Stimulated activated naive CD8-positive, alpha-beta T cell treated with anti-CD3 and anti-CD28 coated beads, Interleukin-15, Interleukin-2, amounts not matched to agents 100 U/mL and 50 U/mL, for 24 hours (primary cell): ENCODE data around the gene LMBR1.
A peak's percentile ranks its signal among the peaks of the same experiment; 100 is the strongest.
"Not testable (repeated sequence)": the region's sequence is repeated elsewhere in the genome, so short reads cannot be mapped to it uniquely, and the experiment has no call there.

Experiments used
- ATAC-seq: fragments of 150-1000 bp; cut with Tn5 transposase; one replicate; pipeline ENCODE4 v1.10.0; 2021
- DNase-seq: peaks from one replicate; pipeline ENCODE4 v3.0.0; 2021

LMBR1 gene

GRCh38 chr7:156845379-156846101 is 47.4 kb downstream of the LMBR1 start:
- DNase-seq, result no peak
- peak; percentile 19 for ATAC-seq

GRCh38 chr7:156843582-156843981 is 49.4 kb downstream of the LMBR1 start:
- DNase-seq, result not testable (repeated sequence)

GRCh38 chr7:156843157-156843556 is 49.8 kb downstream of the LMBR1 start:
- ATAC-seq, result no peak

More at GRCh38 chr7:156843582-156843981, 49.4 kb downstream of the LMBR1 start:
- ATAC-seq, result not testable (repeated sequence)

GRCh38 chr7:156842740-156843140 is 50.2 kb downstream of the LMBR1 start:
- ATAC-seq, result no peak
- DNase-seq, result no peak

More at GRCh38 chr7:156843157-156843556, 49.8 kb downstream of the LMBR1 start:
- no peak for DNase-seq

- DNase-seq, result no peak
- ATAC-seq, result no peak
Observed at GRCh38 chr7:156842317-156842716, 50.7 kb downstream of the LMBR1 start.

GRCh38 chr7:156841497-156841896 is 51.5 kb downstream of the LMBR1 start:
- no peak for DNase-seq
- no peak for ATAC-seq

GRCh38 chr7:156840134-156840533 is 52.8 kb downstream of the LMBR1 start:
- DNase-seq, result no peak
- ATAC-seq, result no peak

- no peak for DNase-seq
- ATAC-seq, result no peak
Observed at GRCh38 chr7:156836443-156836842, 56.5 kb downstream of the LMBR1 start.

- no peak for DNase-seq
Observed at GRCh38 chr7:156834462-156834861, 58.5 kb downstream of the LMBR1 start.

GRCh38 chr7:156833312-156833711 is 59.7 kb downstream of the LMBR1 start:
- ATAC-seq (no peak), DNase-seq (no peak)

More at GRCh38 chr7:156834462-156834861, 58.5 kb downstream of the LMBR1 start:
- no peak for ATAC-seq

GRCh38 chr7:156832195-156832877 is 60.6 kb downstream of the LMBR1 start:
- ATAC-seq (no peak), DNase-seq (no peak)

- DNase-seq, result no peak
- ATAC-seq, result no peak
Observed at GRCh38 chr7:156829669-156830336, 63.2 kb downstream of the LMBR1 start.

GRCh38 chr7:156827587-156828203 is 65.3 kb downstream of the LMBR1 start:
- ATAC-seq, result no peak
- no peak for DNase-seq

- no peak for DNase-seq
- no peak for ATAC-seq
Observed at GRCh38 chr7:156823435-156823834, 69.5 kb downstream of the LMBR1 start.

GRCh38 chr7:156820445-156821063 is 72.4 kb downstream of the LMBR1 start:
- DNase-seq (no peak), ATAC-seq (no peak)

- ATAC-seq (no peak), DNase-seq (no peak)
Observed at GRCh38 chr7:156819733-156820295, 73.2 kb downstream of the LMBR1 start.

GRCh38 chr7:156818133-156818532 is 74.8 kb downstream of the LMBR1 start:
- DNase-seq (no peak), ATAC-seq (no peak)

- DNase-seq (no peak), ATAC-seq (no peak)
Observed at GRCh38 chr7:156816943-156817572, 75.9 kb downstream of the LMBR1 start.

- ATAC-seq (no peak), DNase-seq (no peak)
Observed at GRCh38 chr7:156811706-156812105, 81.3 kb downstream of the LMBR1 start.

GRCh38 chr7:156803656-156804055 is 89.3 kb downstream of the LMBR1 start:
- not testable (repeated sequence) for DNase-seq, ATAC-seq

GRCh38 chr7:156802214-156802613 is 90.8 kb downstream of the LMBR1 start:
- no peak for ATAC-seq
- no peak for DNase-seq
